T-helper 2 cell treated with Interferon-gamma antibody and Interleukin-4, amounts not matched to agents 5 μg/mL and 100 μg/mL, for 36 hours (primary cell): ENCODE measurements around the gene ABHD10.

Experiments
- DNase-seq: peaks from one replicate; pipeline ENCODE4 v3.0.0; 2021; ENCODE audit warnings: low spot score
- H3K27ac Mint-ChIP-seq: one replicate; pipeline ENCODE4 v1.8.0; 2021; ENCODE audit warnings: mild to moderate bottlenecking, mixed read lengths
- H3K27me3 Mint-ChIP-seq: one replicate; pipeline ENCODE4 v1.8.0; 2021; ENCODE audit warnings: low read depth, mixed read lengths
- H3K36me3 Mint-ChIP-seq: one replicate; pipeline ENCODE4 v1.8.0; 2021; ENCODE audit warnings: low read depth, mixed read lengths
- H3K4me1 Mint-ChIP-seq: one replicate; pipeline ENCODE4 v1.8.0; 2021; ENCODE audit warnings: low read depth, mixed read lengths
- H3K4me3 Mint-ChIP-seq: one replicate; pipeline ENCODE4 v1.8.0; 2022; ENCODE audit warnings: mild to moderate bottlenecking, moderate library complexity, mixed read lengths
- H3K9me3 Mint-ChIP-seq: one replicate; pipeline ENCODE4 v1.8.0; 2021; ENCODE audit warnings: mixed read lengths

The ABHD10 gene

GRCh38 chr3:112000966-112001365, 22.1 kb downstream of the ABHD10 start:
- peaks cover 38% of the 10 kb centered on the region for H3K4me1 Mint-ChIP-seq
- no peaks in the 10 kb centered on the region for H3K36me3 Mint-ChIP-seq
- H3K27ac Mint-ChIP-seq = no peak overlapping the region
- H3K4me3 Mint-ChIP-seq = no peak overlapping the region
- H3K27me3 Mint-ChIP-seq = no peaks in the 10 kb centered on the region
- no peak for DNase-seq
- no peaks in the 10 kb centered on the region for H3K9me3 Mint-ChIP-seq

- Mint-ChIP-seq H3K9me3 (no peaks in the 10 kb centered on the region), H3K27ac (no peak overlapping the region), H3K36me3 (no peaks in the 10 kb centered on the region), H3K27me3 (no peaks in the 10 kb centered on the region), H3K4me1 (peaks cover 38% of the 10 kb centered on the region), H3K4me3 (no peak overlapping the region)
- DNase-seq = no peak
Observed at GRCh38 chr3:112001526-112001925, 22.7 kb downstream of the ABHD10 start.

- DNase-seq = peak; percentile 58
- H3K27me3 Mint-ChIP-seq = no peaks in the 10 kb centered on the region
- peaks cover 38% of the 10 kb centered on the region for H3K4me1 Mint-ChIP-seq
- no peaks in the 10 kb centered on the region for H3K9me3 Mint-ChIP-seq
- peak overlapping the region; percentile 20 for H3K4me3 Mint-ChIP-seq
- no peaks in the 10 kb centered on the region for H3K36me3 Mint-ChIP-seq
- H3K27ac Mint-ChIP-seq = peak overlapping the region; percentile 4
Observed at GRCh38 chr3:112002096-112002971, 23.5 kb downstream of the ABHD10 start.

GRCh38 chr3:112003321-112004080, 24.7 kb downstream of the ABHD10 start:
- H3K27me3 Mint-ChIP-seq = no peaks in the 10 kb centered on the region
- no peak overlapping the region for H3K27ac Mint-ChIP-seq
- H3K4me3 Mint-ChIP-seq = no peak overlapping the region
- H3K4me1 Mint-ChIP-seq = peaks cover 36% of the 10 kb centered on the region
- H3K36me3 Mint-ChIP-seq = no peaks in the 10 kb centered on the region
- no peak for DNase-seq
- H3K9me3 Mint-ChIP-seq = no peaks in the 10 kb centered on the region

DNA sequence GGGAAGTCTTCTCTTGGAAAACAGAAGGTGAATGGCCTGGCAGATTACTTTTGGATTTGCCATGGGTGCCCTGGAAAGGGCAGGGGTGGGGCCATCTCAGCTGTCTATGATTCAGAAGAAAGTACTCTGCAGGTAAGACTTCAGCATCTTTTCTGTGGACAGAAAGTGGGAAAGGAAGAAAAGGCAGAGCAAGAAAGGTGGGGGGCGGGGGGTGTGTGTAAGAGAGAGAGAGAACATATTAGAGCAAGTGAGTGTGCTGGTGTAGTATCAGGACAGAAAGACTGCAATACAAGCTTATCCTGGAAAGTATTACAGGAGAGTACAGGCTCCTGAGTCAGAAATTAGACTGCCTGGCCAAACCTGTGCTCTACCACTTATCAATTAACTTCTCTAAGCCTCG, 25.4 kb downstream of the ABHD10 start:
- Mint-ChIP-seq H3K27ac (no peak overlapping the region), H3K36me3 (no peaks in the 10 kb centered on the region), H3K27me3 (no peaks in the 10 kb centered on the region), H3K9me3 (no peaks in the 10 kb centered on the region), H3K4me3 (no peak overlapping the region), H3K4me1 (peaks cover 32% of the 10 kb centered on the region)
- no peak for DNase-seq

- H3K27ac Mint-ChIP-seq = no peak overlapping the region
- H3K27me3 Mint-ChIP-seq = no peaks in the 10 kb centered on the region
- H3K4me1 Mint-ChIP-seq = peaks cover 31% of the 10 kb centered on the region
- DNase-seq = no peak
- H3K36me3 Mint-ChIP-seq = no peaks in the 10 kb centered on the region
- no peaks in the 10 kb centered on the region for H3K9me3 Mint-ChIP-seq
- no peak overlapping the region for H3K4me3 Mint-ChIP-seq
Observed at GRCh38 chr3:112004669-112005068, 25.8 kb downstream of the ABHD10 start.

DNA sequence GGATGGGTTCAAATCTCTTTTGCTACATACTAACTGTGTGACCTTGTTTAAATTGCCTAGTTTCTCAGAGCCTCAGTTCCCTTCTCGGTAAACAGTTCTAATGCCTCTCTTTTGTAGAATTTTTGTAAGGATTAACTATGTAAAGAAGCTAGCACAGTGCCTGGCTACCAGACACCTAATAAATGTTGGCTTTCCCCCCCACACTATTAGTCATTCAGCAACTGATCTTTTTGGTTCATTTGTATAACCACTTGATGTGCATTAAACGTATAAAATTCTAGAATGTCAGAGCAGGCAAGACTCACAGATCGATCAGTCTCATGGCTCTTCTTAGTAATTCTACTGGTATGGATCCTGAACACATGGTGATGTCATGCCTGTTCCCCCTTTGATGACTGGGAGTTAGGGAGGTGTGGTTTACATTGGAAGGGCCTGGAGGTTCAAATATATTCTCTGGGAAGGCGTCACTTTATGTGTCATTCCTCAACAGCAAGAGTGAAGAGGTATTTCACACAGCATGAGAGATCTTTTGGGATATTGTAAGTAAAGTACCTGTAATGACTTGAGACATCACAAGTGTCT, 26.4 kb downstream of the ABHD10 start:
- Mint-ChIP-seq H3K36me3 (no peaks in the 10 kb centered on the region), H3K4me3 (no peak overlapping the region), H3K27ac (no peak overlapping the region), H3K27me3 (no peaks in the 10 kb centered on the region), H3K4me1 (peaks cover 31% of the 10 kb centered on the region), H3K9me3 (no peaks in the 10 kb centered on the region)
- DNase-seq = no peak

DNA sequence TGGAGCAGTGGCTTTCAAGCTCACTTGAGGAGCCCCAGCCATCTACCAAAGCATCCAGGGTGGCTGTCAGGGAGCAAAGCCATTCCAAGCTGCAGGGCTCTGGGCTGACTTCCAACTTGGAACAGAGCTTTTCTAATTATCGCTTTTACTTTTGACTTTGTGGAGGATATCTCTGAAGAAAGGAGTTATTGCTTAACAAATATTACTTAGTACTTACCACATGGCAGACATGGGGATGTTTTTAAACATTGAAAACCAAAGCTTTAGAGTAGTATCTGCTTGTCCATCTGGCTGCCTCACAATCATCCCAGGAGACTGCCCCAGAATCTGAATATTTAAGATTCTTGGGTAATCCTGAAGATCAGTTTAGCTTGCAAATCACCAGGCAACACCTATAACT, 28.8 kb downstream of the ABHD10 start:
- Mint-ChIP-seq H3K4me3 (no peak overlapping the region), H3K4me1 (peaks cover 23% of the 10 kb centered on the region), H3K27ac (no peak overlapping the region), H3K27me3 (no peaks in the 10 kb centered on the region), H3K36me3 (no peaks in the 10 kb centered on the region), H3K9me3 (no peaks in the 10 kb centered on the region)
- DNase-seq = no peak

DNA sequence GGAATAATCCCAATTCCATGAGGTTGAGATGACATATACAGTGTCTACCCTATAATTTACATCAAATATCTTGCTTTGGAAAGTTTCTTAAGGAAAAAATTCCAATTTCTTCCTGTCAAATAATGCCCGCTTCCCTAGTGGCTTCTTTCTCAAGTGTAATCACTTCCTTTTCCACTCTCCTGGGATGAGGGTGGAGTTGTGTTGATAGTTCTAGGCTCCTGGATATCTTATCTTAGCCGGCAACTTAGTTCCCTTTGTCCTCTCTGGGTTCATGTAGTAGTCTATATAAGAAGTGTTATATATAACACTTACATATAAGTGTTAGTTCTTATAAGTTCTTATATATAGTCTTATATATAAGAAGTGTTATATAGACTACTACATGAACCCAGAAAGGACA, 30.8 kb downstream of the ABHD10 start:
- H3K36me3 Mint-ChIP-seq = no peaks in the 10 kb centered on the region
- DNase-seq = no peak
- no peaks in the 10 kb centered on the region for H3K9me3 Mint-ChIP-seq
- H3K4me1 Mint-ChIP-seq = peaks cover 18% of the 10 kb centered on the region
- no peak overlapping the region for H3K27ac Mint-ChIP-seq
- no peaks in the 10 kb centered on the region for H3K27me3 Mint-ChIP-seq
- H3K4me3 Mint-ChIP-seq = no peak overlapping the region

GRCh38 chr3:112010636-112011035, 31.8 kb downstream of the ABHD10 start:
- no peak for DNase-seq
- peaks cover 13% of the 10 kb centered on the region for H3K4me1 Mint-ChIP-seq
- H3K9me3 Mint-ChIP-seq = no peaks in the 10 kb centered on the region
- H3K4me3 Mint-ChIP-seq = no peak overlapping the region
- H3K36me3 Mint-ChIP-seq = no peaks in the 10 kb centered on the region
- H3K27me3 Mint-ChIP-seq = no peaks in the 10 kb centered on the region
- H3K27ac Mint-ChIP-seq = no peak overlapping the region

- DNase-seq = no peak
- Mint-ChIP-seq H3K27ac (no peak overlapping the region), H3K4me1 (peaks cover 13% of the 10 kb centered on the region), H3K9me3 (no peaks in the 10 kb centered on the region), H3K36me3 (no peaks in the 10 kb centered on the region), H3K27me3 (no peaks in the 10 kb centered on the region), H3K4me3 (no peak overlapping the region)
Observed at GRCh38 chr3:112011376-112011940, 32.6 kb downstream of the ABHD10 start.

GRCh38 chr3:112012205-112012992, 33.6 kb downstream of the ABHD10 start:
- no peak overlapping the region for H3K27ac Mint-ChIP-seq

DNA sequence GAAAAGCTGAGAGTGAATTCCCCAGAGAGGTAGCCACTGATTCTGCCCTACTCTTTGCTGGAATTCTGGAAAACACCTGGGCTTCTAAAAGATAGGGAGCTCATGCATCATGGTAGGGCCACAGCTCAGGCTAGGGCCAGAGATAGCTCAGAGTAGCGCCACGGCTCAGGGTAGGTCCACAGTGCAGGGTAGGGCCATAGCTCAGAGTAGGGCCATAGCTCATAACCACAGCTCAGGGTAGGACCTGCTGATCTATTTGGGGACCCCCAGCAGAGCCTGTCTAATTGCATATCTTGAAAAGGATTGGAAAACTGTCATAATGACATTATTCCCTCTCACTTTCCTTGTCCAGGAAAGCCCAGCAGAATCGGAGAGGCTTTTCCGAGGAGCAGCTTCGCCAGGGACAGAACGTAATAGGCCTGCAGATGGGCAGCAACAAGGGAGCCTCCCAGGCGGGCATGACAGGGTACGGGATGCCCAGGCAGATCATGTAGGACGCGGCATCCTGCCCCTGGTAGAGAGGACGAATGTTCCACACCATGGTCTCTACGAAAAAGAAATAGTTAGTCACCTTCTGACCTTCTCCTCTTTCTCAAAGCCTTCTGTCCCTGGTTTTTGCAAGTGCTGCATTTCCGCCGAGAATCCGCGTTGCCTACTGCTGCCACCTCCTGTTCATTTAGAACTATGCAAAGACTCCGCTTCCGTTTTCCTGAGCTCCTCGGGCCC, 34.4 kb downstream of the ABHD10 start:
- DNase-seq = peak; percentile 67
- Mint-ChIP-seq H3K4me3 (no peak overlapping the region), H3K27ac (no peak overlapping the region), H3K27me3 (no peaks in the 10 kb centered on the region), H3K4me1 (peaks cover 13% of the 10 kb centered on the region), H3K36me3 (no peaks in the 10 kb centered on the region), H3K9me3 (no peaks in the 10 kb centered on the region)

More at GRCh38 chr3:112012205-112012992, 33.6 kb downstream of the ABHD10 start:
- Mint-ChIP-seq H3K4me1 (peaks cover 13% of the 10 kb centered on the region), H3K9me3 (no peaks in the 10 kb centered on the region), H3K36me3 (no peaks in the 10 kb centered on the region), H3K4me3 (no peak overlapping the region), H3K27me3 (no peaks in the 10 kb centered on the region)
- DNase-seq = no peak
